ENCODE data around the gene TMEM100.

DNA sequence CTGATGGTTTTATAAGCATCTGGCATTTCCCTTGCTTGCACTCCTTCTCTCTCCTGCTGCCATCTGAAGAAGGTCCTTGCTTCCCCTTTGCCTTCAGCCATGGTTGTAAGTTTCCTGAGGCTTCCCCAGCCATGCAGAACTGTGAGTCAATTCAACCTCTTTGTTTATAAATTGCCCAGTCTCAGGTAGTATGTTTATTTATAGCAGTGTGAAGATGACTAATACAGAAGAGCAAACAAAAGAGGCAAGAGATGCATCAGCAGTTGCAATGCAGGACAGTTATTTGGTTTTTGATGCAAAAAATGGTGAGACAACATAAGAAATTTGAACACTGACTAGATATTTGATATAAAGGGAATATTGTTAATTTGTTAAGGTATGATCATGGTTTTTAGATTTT lies 16.8 kb downstream of the TMEM100 start:
- TF ChIP-seq, protein P1, sequence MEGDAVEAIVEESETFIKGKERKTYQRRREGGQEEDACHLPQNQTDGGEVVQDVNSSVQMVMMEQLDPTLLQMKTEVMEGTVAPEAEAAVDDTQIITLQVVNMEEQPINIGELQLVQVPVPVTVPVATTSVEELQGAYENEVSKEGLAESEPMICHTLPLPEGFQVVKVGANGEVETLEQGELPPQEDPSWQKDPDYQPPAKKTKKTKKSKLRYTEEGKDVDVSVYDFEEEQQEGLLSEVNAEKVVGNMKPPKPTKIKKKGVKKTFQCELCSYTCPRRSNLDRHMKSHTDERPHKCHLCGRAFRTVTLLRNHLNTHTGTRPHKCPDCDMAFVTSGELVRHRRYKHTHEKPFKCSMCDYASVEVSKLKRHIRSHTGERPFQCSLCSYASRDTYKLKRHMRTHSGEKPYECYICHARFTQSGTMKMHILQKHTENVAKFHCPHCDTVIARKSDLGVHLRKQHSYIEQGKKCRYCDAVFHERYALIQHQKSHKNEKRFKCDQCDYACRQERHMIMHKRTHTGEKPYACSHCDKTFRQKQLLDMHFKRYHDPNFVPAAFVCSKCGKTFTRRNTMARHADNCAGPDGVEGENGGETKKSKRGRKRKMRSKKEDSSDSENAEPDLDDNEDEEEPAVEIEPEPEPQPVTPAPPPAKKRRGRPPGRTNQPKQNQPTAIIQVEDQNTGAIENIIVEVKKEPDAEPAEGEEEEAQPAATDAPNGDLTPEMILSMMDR (IDR thresholded peaks at IDR 0.05), result no peak
- no peak for TF ChIP-seq POLR2A (IDR thresholded peaks at IDR 0.05)

Measured in body of pancreas (tissue), 4 donors.